T47D (cell line): Measurements from ENCODE around the gene RMP24.

Experiments
- DNase-seq, 2 experiments: peaks; one replicate each; pipeline versions ENCODE4 v3.0.0 to v3.0.0-alpha.2; 2011 to 2012; ENCODE audit warnings: low read depth in 1 of 2, low spot score in 1 of 2
- JUND ChIP-seq: IDR thresholded peaks from 2 replicates; pipeline ENCODE4 v1.6.1; 2012; ENCODE audit warnings: low read depth
- in situ Hi-C: cut with HindIII; loops from 2 replicates; pipeline ENCODE4 v1.10.0; 2016; ENCODE audit warnings: low sequenced_read_pairs, low pct_unique_long_range_greater_than_20kb

Gene RMP24

GRCh38 chr18:35972197-35973000 lies at the start of gene RMP24:
TSS of gene RMP24 (plus strand) at chr18:35972679.
- DNase-seq, result peak; percentile 59 to 95
- TF ChIP-seq JUND, result no peak
- in situ Hi-C loops, result no loop called here

- in situ Hi-C loops, result no loop called here
- no peak for TF ChIP-seq JUND
- DNase-seq, result no peak
Observed at GRCh38 chr18:35923939-35924684, 48.4 kb upstream of the RMP24 start.

- DNase-seq, result no peak
- no peak for TF ChIP-seq JUND
- in situ Hi-C loops, result no loop called here
Observed at GRCh38 chr18:35926884-35927283, 45.6 kb upstream of the RMP24 start.

- no peak for TF ChIP-seq JUND
- in situ Hi-C loops, result no loop called here
- DNase-seq, result no peak
Observed at GRCh38 chr18:35927430-35927829, 45.0 kb upstream of the RMP24 start.

GRCh38 chr18:35933982-35934381 lies 38.5 kb upstream of the RMP24 start:
- DNase-seq, result no peak
- no peak for TF ChIP-seq JUND
- in situ Hi-C loops, result no loop called here

GRCh38 chr18:35934891-35935290 lies 37.6 kb upstream of the RMP24 start:
- no peak for TF ChIP-seq JUND
- in situ Hi-C loops, result no loop called here

GRCh38 chr18:35935805-35936204 lies 36.7 kb upstream of the RMP24 start:
- no peak for DNase-seq
- no peak for TF ChIP-seq JUND
- in situ Hi-C loops, result no loop called here

More at GRCh38 chr18:35934891-35935290, 37.6 kb upstream of the RMP24 start:
- no peak for DNase-seq

GRCh38 chr18:35936951-35937350 lies 35.5 kb upstream of the RMP24 start:
- in situ Hi-C loops, result no loop called here
- TF ChIP-seq JUND, result no peak
- peak in 1 of 2 experiments; percentile 15 for DNase-seq

GRCh38 chr18:35938158-35938557 lies 34.3 kb upstream of the RMP24 start:
- in situ Hi-C loops, result no loop called here
- TF ChIP-seq JUND, result no peak
- DNase-seq, result peak in 1 of 2 experiments; percentile 40

- TF ChIP-seq JUND, result no peak
- in situ Hi-C loops, result no loop called here
- no peak for DNase-seq
Observed at GRCh38 chr18:35938562-35938961, 33.9 kb upstream of the RMP24 start.

GRCh38 chr18:35939138-35939537 lies 33.3 kb upstream of the RMP24 start:
- TF ChIP-seq JUND, result no peak
- in situ Hi-C loops, result no loop called here
- peak in 1 of 2 experiments; percentile 5 for DNase-seq

GRCh38 chr18:35941299-35941698 lies 31.2 kb upstream of the RMP24 start:
- DNase-seq, result no peak
- TF ChIP-seq JUND, result no peak
- in situ Hi-C loops, result no loop called here

- in situ Hi-C loops, result no loop called here
- no peak for DNase-seq
- TF ChIP-seq JUND, result no peak
Observed at GRCh38 chr18:35942133-35942532, 30.3 kb upstream of the RMP24 start.

- in situ Hi-C loops, result no loop called here
- DNase-seq, result peak in 1 of 2 experiments; percentile 10
- no peak for TF ChIP-seq JUND
Observed at GRCh38 chr18:35942661-35943060, 29.8 kb upstream of the RMP24 start.
